GM10266 (cell line): ENCODE data around the gene PIK3R5.
"Not testable (repeated sequence)": the region's sequence is repeated elsewhere in the genome, so short reads cannot be mapped to it uniquely, and the experiment has no call there.

Experiments
- DNase-seq: peaks from one replicate; pipeline ENCODE4 v3.0.0; 2012; ENCODE audit errors: extremely low spot score
- TF ChIP-seq, protein P1 (sequence below): IDR thresholded peaks from 2 replicates; pipeline ENCODE4 v1.5.1; 2012; ENCODE audit warnings: mild to moderate bottlenecking, low read depth; ENCODE audit not compliant: control insufficient read depth, insufficient read depth; ENCODE audit errors: missing control alignments

Gene PIK3R5

DNA sequence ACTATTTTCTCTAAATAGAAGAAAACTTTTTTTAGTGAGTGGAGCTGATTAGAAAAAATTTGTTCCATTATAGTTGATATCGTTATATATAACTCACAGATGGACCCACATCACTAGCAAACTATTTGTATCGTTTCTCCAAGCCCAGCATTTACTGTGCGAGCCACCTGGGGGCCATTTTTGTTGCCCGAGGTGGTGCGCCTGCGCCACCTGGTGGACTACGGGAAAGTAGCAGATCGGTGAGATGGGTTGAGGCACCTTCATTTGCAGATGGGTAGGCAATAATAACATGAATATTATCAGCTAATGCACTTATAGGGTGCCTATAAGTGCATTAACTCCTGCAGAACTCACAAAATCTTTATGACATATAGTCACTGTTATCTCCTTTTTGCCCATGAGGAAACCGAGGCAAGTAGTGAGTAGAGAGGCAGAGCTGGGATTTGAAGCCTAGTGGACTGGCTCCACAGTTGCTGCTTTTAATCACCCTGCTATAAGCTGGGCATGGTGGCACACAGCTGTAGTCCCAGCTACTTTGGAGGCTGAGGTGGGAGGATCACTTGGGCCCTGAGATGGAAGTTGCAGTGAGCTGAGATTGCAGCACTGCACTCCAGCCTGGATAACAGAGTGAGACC is 32.6 kb upstream of the PIK3R5 start:
- TF ChIP-seq, protein P1, sequence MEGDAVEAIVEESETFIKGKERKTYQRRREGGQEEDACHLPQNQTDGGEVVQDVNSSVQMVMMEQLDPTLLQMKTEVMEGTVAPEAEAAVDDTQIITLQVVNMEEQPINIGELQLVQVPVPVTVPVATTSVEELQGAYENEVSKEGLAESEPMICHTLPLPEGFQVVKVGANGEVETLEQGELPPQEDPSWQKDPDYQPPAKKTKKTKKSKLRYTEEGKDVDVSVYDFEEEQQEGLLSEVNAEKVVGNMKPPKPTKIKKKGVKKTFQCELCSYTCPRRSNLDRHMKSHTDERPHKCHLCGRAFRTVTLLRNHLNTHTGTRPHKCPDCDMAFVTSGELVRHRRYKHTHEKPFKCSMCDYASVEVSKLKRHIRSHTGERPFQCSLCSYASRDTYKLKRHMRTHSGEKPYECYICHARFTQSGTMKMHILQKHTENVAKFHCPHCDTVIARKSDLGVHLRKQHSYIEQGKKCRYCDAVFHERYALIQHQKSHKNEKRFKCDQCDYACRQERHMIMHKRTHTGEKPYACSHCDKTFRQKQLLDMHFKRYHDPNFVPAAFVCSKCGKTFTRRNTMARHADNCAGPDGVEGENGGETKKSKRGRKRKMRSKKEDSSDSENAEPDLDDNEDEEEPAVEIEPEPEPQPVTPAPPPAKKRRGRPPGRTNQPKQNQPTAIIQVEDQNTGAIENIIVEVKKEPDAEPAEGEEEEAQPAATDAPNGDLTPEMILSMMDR = peak; percentile 97
- peak; percentile 83 for DNase-seq

DNA sequence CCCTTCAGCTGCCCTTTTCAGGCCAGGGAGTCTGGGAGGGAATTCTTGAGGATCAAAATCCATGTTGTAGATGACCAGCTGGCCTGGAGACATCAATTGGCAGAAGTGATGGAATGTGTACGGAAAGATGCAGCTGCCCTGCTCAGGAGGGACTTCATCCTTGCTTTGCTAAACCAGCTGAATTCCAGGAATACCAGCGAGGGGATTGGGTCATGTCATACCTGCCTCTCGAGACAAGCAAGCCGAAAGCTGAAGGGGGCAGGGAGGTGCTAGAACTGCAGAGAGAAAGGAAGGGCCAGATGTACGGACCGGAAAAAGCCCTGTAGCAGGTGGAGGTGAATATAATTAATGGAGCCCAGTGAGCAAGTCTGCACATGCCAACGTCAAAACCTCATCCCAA is 30.2 kb upstream of the PIK3R5 start:
- TF ChIP-seq, protein P1 = no peak
- no peak for DNase-seq

- TF ChIP-seq, protein P1 = peak; percentile 59
- peak; percentile 49 for DNase-seq
Observed at GRCh38 chr17:8994319-8994718, 28.8 kb upstream of the PIK3R5 start.

DNA sequence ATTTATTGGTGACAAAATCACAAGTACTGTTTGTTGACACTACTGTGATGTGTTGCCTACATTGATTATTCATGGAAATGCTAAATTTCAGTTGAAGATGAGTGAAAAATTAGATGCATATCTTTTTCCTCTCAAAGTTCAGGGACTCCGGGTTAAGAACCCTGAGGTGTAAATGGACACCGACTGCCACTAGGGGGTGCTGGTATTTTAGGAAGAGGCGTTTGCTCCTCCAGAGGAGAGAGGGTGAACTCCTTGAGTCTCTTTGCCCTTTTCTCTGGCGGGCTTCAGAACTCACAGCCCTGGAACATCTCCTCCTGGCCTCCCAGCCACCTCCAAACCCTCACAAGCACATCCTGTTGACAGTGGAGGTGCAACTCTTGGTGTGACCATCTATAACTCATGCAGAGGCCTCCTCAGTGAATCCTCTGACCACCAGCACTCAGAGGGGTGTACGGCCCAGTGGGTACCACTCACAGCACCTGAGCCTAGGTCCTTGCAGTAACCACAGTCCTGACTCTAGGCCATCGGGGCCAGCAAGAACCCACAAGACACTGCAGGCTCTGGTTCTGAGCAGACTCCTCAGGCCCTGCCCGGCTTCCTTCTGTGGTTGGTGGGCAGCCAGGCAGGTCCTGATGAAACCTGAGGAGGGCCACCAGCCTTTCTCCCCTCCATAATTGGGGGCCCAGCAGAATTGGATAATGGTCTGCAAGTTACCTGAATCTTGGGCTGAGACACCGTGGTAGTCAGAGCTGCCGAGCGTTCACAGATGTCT is 26.2 kb upstream of the PIK3R5 start:
- peak; percentile 62 for DNase-seq
- TF ChIP-seq, protein P1 = peak; percentile 60

DNA sequence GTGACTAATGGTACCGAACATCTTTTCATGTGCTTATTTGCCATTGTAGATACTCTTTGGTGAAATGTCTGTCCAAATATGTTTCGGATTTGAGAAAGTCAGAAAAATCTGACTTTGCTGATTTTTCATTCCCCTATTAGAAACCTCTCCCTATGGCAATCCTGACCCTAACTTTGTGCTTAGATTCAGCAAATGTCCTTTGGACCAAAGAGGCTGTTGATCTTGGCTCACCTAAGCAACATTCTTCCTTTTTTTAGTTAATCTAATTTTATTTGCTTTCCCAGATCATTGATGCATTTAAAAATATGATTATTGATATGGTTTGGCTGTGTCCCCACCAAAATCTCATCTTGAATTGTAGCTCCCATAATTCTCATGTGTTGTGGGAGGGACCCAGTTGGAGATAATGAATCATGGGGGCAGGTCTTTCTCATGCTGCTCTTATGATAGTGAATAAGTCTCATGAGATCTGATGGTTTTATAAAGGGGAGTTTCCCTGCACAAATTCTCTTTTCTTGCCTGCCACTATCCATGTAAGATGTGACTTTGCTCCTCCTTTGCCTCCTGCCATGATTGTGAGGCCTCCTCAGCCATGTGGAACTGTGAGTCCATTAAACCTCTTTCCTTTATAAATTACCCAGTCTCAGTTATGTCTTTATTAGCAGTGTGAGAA is 22.9 kb upstream of the PIK3R5 start:
- not testable (repeated sequence) for DNase-seq

DNA sequence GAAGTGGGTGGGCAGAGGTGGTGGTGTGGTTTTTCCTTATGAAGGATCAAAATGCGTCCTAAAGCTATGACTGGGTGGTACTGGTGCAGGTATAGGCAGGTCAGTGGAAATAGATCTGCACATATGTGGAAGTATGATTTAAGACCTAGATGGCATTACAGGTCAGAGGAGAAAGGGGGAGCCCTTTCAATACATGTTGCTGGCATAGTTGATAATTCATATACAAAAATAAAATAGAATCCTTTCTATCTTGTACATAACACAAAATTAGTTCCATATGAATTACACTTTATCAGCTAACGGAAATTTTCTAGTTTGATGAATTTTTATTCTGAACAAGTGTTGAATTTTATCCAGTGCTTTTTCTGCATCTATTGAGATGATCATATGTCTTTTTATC is 20.8 kb upstream of the PIK3R5 start:
- no peak for DNase-seq
- TF ChIP-seq, protein P1 = no peak

- no peak for DNase-seq
- TF ChIP-seq, protein P1 = no peak
Observed at GRCh38 chr17:8985054-8985701, 19.7 kb upstream of the PIK3R5 start.

DNA sequence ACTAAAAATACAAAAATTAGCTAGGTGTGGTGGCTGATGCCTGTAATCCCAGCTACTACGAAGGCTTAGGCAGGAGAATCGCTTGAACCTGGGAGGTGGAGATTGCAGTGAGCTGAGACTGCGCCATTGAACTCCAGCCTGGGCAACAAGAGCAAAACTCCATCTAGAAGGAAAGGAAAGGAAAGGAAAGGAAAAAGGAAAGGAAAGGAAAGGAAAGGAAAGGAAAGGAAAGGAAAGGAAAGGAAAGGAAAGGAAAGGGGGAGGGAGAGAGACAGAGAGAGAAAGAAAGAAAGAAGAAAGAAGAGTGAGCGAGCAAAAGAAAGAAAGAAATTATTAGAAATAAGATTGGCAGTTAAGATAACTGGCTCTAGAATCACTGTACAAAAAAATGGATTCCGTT is 18.7 kb upstream of the PIK3R5 start:
- not testable (repeated sequence) for DNase-seq
